Measurements from ENCODE around the gene FHOD3. TPM values are rescaled to one million over a fixed set of nuclear protein-coding genes. Genes with fewer than 3 reads are reported as not detected.

Gene FHOD3
- total RNA-seq, 1 donor from 2014 or later = 5.9 TPM

GRCh38 chr18:36477776-36478175 lies 180.3 kb downstream of the FHOD3 start:
- Mint-ChIP-seq H3K4me3 (ENCODE audit: unreplicated experiment) (no peak overlapping the region), H3K36me3 (ENCODE audit: low read depth, unreplicated experiment) (peaks cover 2% of the 10 kb centered on the region), H3K27me3 (ENCODE audit: low read depth, unreplicated experiment) (peaks cover 8% of the 10 kb centered on the region), H3K27ac (ENCODE audit: unreplicated experiment) (no peak overlapping the region), H3K4me1 (ENCODE audit: low read depth, unreplicated experiment) (peaks cover 10% of the 10 kb centered on the region), H3K9me3 (ENCODE audit: unreplicated experiment) (peaks cover 2% of the 10 kb centered on the region)
- Histone ChIP-seq H3K4me3 (ENCODE audit: insufficient read depth, low read depth, low read length) (no peak overlapping the region), H2AFZ (ENCODE audit: low read depth, low read length) (no peak overlapping the region), H4K20me1 (ENCODE audit: insufficient read depth, low read length) (peaks cover 20% of the 10 kb centered on the region), H3K4me2 (ENCODE audit: low read length) (no peak overlapping the region), H3K9ac (ENCODE audit: low read length) (no peak overlapping the region), H3K27me3 (ENCODE audit: insufficient read depth, low read length) (no peaks in the 10 kb centered on the region), H3K9me3 (ENCODE audit: insufficient read depth, low read depth, low read length) (no peaks in the 10 kb centered on the region), H3K27ac (ENCODE audit: low read depth, low read length) (no peak overlapping the region), H3K4me1 (ENCODE audit: insufficient read depth, low read length) (peaks cover under 1% of the 10 kb centered on the region), H3K36me3 (ENCODE audit: insufficient read depth, low read length) (no peaks in the 10 kb centered on the region), H3K79me2 (ENCODE audit: insufficient read depth, low read length) (no peaks in the 10 kb centered on the region)
- no peak for DNase-seq (ENCODE audit: low read depth)
- FAIRE-seq = no peak
- no peak for TF ChIP-seq EZH2 (IDR thresholded peaks at IDR 0.05; ENCODE audit: insufficient read depth, low read length)
- TF ChIP-seq, protein P1, sequence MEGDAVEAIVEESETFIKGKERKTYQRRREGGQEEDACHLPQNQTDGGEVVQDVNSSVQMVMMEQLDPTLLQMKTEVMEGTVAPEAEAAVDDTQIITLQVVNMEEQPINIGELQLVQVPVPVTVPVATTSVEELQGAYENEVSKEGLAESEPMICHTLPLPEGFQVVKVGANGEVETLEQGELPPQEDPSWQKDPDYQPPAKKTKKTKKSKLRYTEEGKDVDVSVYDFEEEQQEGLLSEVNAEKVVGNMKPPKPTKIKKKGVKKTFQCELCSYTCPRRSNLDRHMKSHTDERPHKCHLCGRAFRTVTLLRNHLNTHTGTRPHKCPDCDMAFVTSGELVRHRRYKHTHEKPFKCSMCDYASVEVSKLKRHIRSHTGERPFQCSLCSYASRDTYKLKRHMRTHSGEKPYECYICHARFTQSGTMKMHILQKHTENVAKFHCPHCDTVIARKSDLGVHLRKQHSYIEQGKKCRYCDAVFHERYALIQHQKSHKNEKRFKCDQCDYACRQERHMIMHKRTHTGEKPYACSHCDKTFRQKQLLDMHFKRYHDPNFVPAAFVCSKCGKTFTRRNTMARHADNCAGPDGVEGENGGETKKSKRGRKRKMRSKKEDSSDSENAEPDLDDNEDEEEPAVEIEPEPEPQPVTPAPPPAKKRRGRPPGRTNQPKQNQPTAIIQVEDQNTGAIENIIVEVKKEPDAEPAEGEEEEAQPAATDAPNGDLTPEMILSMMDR (IDR thresholded peaks at IDR 0.05; ENCODE audit: insufficient read depth, low read depth, low read length) = no peak

DNA sequence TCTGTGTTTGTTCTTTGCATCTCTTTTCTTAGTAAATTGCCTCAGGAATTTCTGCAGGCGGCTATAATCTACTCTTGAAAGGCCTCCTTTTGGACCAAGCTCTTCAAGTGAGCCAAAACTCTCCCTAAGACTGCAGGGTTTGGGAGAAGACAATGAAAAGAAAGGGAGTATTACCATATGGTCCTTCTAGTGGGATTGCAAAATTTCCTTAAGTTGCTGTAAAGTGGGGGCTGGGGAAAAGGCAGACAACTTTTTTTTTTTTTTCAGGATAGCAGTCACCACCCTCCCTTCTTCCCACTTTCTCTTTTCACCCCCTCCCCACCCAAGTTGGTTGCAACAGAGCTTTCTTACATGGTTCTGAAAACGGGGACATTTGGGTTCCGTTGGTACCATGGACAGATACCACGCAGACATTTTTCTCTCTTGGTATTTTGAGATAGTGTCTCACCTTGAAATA lies 183.7 kb downstream of the FHOD3 start:
- DNase-seq (ENCODE audit: low read depth) = no peak
- no peaks in the 10 kb centered on the region for H3K79me2 ChIP-seq (ENCODE audit: insufficient read depth, low read length)
- Mint-ChIP-seq H3K4me1 (ENCODE audit: low read depth, unreplicated experiment) (peaks cover 10% of the 10 kb centered on the region), H3K27ac (ENCODE audit: unreplicated experiment) (no peak overlapping the region), H3K27me3 (ENCODE audit: low read depth, unreplicated experiment) (peaks cover 10% of the 10 kb centered on the region), H3K4me3 (ENCODE audit: unreplicated experiment) (no peak overlapping the region), H3K36me3 (ENCODE audit: low read depth, unreplicated experiment) (peaks cover 2% of the 10 kb centered on the region), H3K9me3 (ENCODE audit: unreplicated experiment) (peaks cover 2% of the 10 kb centered on the region)
- H3K4me3 ChIP-seq (ENCODE audit: insufficient read depth, low read depth, low read length) = no peak overlapping the region
- no peaks in the 10 kb centered on the region for H3K9me3 ChIP-seq (ENCODE audit: insufficient read depth, low read depth, low read length)
- peaks cover 25% of the 10 kb centered on the region for H4K20me1 ChIP-seq (ENCODE audit: insufficient read depth, low read length)
- H3K27me3 ChIP-seq (ENCODE audit: insufficient read depth, low read length) = no peaks in the 10 kb centered on the region
- H3K9ac ChIP-seq (ENCODE audit: low read length) = no peak overlapping the region
- H3K4me1 ChIP-seq (ENCODE audit: insufficient read depth, low read length) = peaks cover 4% of the 10 kb centered on the region
- no peaks in the 10 kb centered on the region for H3K36me3 ChIP-seq (ENCODE audit: insufficient read depth, low read length)
- H2AFZ ChIP-seq (ENCODE audit: low read depth, low read length) = no peak overlapping the region
- TF ChIP-seq, protein P1 (IDR thresholded peaks at IDR 0.05; ENCODE audit: insufficient read depth, low read depth, low read length) = no peak
- no peak for TF ChIP-seq EZH2 (IDR thresholded peaks at IDR 0.05; ENCODE audit: insufficient read depth, low read length)
- no peak overlapping the region for H3K27ac ChIP-seq (ENCODE audit: low read depth, low read length)
- no peak for FAIRE-seq
- H3K4me2 ChIP-seq (ENCODE audit: low read length) = no peak overlapping the region

DNA sequence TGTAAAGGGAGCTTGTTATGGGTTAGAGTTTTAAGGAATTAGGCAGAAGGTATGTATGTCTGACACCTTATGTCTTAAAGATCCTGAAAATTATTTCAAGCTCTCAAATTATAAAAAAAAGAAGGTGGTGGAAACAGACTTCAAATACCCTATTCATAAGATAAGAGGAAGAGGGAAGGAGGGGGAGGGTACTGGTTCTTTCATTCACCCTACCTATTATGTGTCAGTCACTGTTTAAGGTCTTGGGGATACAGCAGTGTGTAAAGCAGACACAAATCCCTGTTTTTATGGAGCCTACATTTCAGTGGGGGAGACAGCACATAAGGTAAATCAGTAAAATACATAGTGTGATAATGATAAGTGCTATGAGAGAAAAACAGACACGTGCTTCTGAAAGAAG lies 184.4 kb downstream of the FHOD3 start:
- H2AFZ ChIP-seq (ENCODE audit: low read depth, low read length) = no peak overlapping the region
- H3K27me3 ChIP-seq (ENCODE audit: insufficient read depth, low read length) = no peaks in the 10 kb centered on the region
- no peak overlapping the region for H3K27ac Mint-ChIP-seq (ENCODE audit: unreplicated experiment)
- no peaks in the 10 kb centered on the region for H3K9me3 ChIP-seq (ENCODE audit: insufficient read depth, low read depth, low read length)
- no peak overlapping the region for H3K4me2 ChIP-seq (ENCODE audit: low read length)
- H4K20me1 ChIP-seq (ENCODE audit: insufficient read depth, low read length) = peaks cover 25% of the 10 kb centered on the region
- no peak overlapping the region for H3K4me3 ChIP-seq (ENCODE audit: insufficient read depth, low read depth, low read length)
- TF ChIP-seq, protein P1 (IDR thresholded peaks at IDR 0.05; ENCODE audit: insufficient read depth, low read depth, low read length) = no peak
- no peak for TF ChIP-seq EZH2 (IDR thresholded peaks at IDR 0.05; ENCODE audit: insufficient read depth, low read length)
- no peaks in the 10 kb centered on the region for H3K36me3 ChIP-seq (ENCODE audit: insufficient read depth, low read length)
- DNase-seq (ENCODE audit: low read depth) (no peak), FAIRE-seq (no peak)
- H3K27me3 Mint-ChIP-seq (ENCODE audit: low read depth, unreplicated experiment) = peaks cover 11% of the 10 kb centered on the region
- H3K9me3 Mint-ChIP-seq (ENCODE audit: unreplicated experiment) = peaks cover 2% of the 10 kb centered on the region
- H3K4me3 Mint-ChIP-seq (ENCODE audit: unreplicated experiment) = no peak overlapping the region
- H3K27ac ChIP-seq (ENCODE audit: low read depth, low read length) = no peak overlapping the region
- no peak overlapping the region for H3K9ac ChIP-seq (ENCODE audit: low read length)
- no peaks in the 10 kb centered on the region for H3K79me2 ChIP-seq (ENCODE audit: insufficient read depth, low read length)
- no peaks in the 10 kb centered on the region for H3K36me3 Mint-ChIP-seq (ENCODE audit: low read depth, unreplicated experiment)
- peaks cover 4% of the 10 kb centered on the region for H3K4me1 ChIP-seq (ENCODE audit: insufficient read depth, low read length)
- H3K4me1 Mint-ChIP-seq (ENCODE audit: low read depth, unreplicated experiment) = peaks cover 10% of the 10 kb centered on the region
